Stimulated activated memory B cell treated with anti-CD40 and anti-IgM and Interleukin-4, amounts not matched to agents 10 μg/mL and 1 μg/mL and 100 μg/mL, for 72 hours (primary cell): ENCODE data around the gene SCAF4.
"Not testable (repeated sequence)": the region's sequence is repeated elsewhere in the genome, so short reads cannot be mapped to it uniquely, and the experiment has no call there.

Experiments used
- ATAC-seq: fragments of 150-1000 bp; cut with Tn5 transposase; 2 replicates; pipeline ENCODE4 v1.10.0; 2021
- H3K27ac Mint-ChIP-seq: one replicate; pipeline ENCODE4 v1.8.0; 2022; ENCODE audit warnings: mild to moderate bottlenecking, mixed read lengths
- H3K27me3 Mint-ChIP-seq: one replicate; pipeline ENCODE4 v1.8.0; 2022; ENCODE audit warnings: mixed read lengths
- H3K36me3 Mint-ChIP-seq: one replicate; pipeline ENCODE4 v1.8.0; 2022; ENCODE audit warnings: mixed read lengths
- H3K4me1 Mint-ChIP-seq: one replicate; pipeline ENCODE4 v1.8.0; 2022; ENCODE audit warnings: mixed read lengths
- H3K4me3 Mint-ChIP-seq: one replicate; pipeline ENCODE4 v1.8.0; 2022; ENCODE audit warnings: mild to moderate bottlenecking, moderate library complexity, mixed read lengths
- H3K9me3 Mint-ChIP-seq: one replicate; pipeline ENCODE4 v1.8.0; 2022; ENCODE audit warnings: mixed read lengths

SCAF4 gene

GRCh38 chr21:31731857-31732596 lies at the start of gene SCAF4:
TSS of gene SCAF4 (minus strand) at chr21:31732118. CDS start at chr21:31731692, 426 bp downstream.
- peak; percentile 91 for ATAC-seq
- Mint-ChIP-seq H3K4me3 (peak within 1 kb of the TSS; percentile 83), H3K36me3 (no peaks in the 10 kb centered on the region), H3K27me3 (no peaks in the 10 kb centered on the region), H3K4me1 (peaks cover 7% of the 10 kb centered on the region), H3K9me3 (no peaks in the 10 kb centered on the region), H3K27ac (no peak within 1 kb of the TSS)

GRCh38 chr21:31780944-31781343 lies 49.0 kb upstream of the SCAF4 start:
- peaks cover 8% of the 10 kb centered on the region for H3K9me3 Mint-ChIP-seq
- no peak overlapping the region for H3K27ac Mint-ChIP-seq
- H3K4me3 Mint-ChIP-seq: no peak overlapping the region
- H3K36me3 Mint-ChIP-seq: no peaks in the 10 kb centered on the region
- no peaks in the 10 kb centered on the region for H3K27me3 Mint-ChIP-seq
- peaks cover 12% of the 10 kb centered on the region for H3K4me1 Mint-ChIP-seq
- no peak for ATAC-seq

- ATAC-seq: no peak
- Mint-ChIP-seq H3K4me3 (no peak overlapping the region), H3K27ac (peak overlapping the region; percentile 6)
Measured at GRCh38 chr21:31778546-31778945, 46.6 kb upstream of the SCAF4 start.

GRCh38 chr21:31777857-31778256 lies 45.9 kb upstream of the SCAF4 start:
- no peak overlapping the region for H3K4me3 Mint-ChIP-seq
- H3K36me3 Mint-ChIP-seq: no peaks in the 10 kb centered on the region
- H3K4me1 Mint-ChIP-seq: peaks cover 28% of the 10 kb centered on the region
- no peaks in the 10 kb centered on the region for H3K9me3 Mint-ChIP-seq
- no peaks in the 10 kb centered on the region for H3K27me3 Mint-ChIP-seq
- H3K27ac Mint-ChIP-seq: peak overlapping the region; percentile 6
- ATAC-seq: no peak

More at GRCh38 chr21:31778546-31778945, 46.6 kb upstream of the SCAF4 start:
- Mint-ChIP-seq H3K4me1 (peaks cover 21% of the 10 kb centered on the region), H3K9me3 (no peaks in the 10 kb centered on the region), H3K36me3 (no peaks in the 10 kb centered on the region), H3K27me3 (no peaks in the 10 kb centered on the region)

DNA sequence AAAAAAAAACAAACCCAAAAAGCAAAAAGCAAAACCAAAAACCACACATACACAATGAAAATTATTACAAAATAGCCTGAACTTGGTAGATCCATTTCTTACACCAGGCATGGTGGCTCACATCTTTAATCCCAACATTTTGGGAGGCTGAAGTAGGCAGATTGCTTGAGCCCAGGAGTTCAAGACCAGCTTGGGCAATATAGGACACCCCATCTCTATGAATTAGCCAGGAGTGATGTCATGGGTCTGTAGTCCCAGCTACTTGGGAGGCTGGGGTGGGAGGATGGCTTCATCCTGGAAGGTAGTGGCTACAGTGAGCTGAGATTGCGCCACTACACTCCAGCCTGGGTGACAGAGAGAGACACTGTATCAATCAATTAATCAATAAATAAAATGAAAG lies 42.1 kb upstream of the SCAF4 start:
- H3K4me3 Mint-ChIP-seq: no peak overlapping the region
- ATAC-seq: no peak
- peaks cover 27% of the 10 kb centered on the region for H3K4me1 Mint-ChIP-seq
- H3K36me3 Mint-ChIP-seq: no peaks in the 10 kb centered on the region
- H3K27ac Mint-ChIP-seq: peak overlapping the region; percentile 82
- H3K9me3 Mint-ChIP-seq: no peaks in the 10 kb centered on the region
- no peaks in the 10 kb centered on the region for H3K27me3 Mint-ChIP-seq

- Mint-ChIP-seq H3K4me1 (peaks cover 27% of the 10 kb centered on the region), H3K27ac (peak overlapping the region; percentile 82), H3K4me3 (peak overlapping the region; percentile 7), H3K9me3 (peaks cover 3% of the 10 kb centered on the region), H3K27me3 (no peaks in the 10 kb centered on the region), H3K36me3 (peaks cover 5% of the 10 kb centered on the region)
- peak; percentile 95 for ATAC-seq
Measured at GRCh38 chr21:31772674-31773555, 41.0 kb upstream of the SCAF4 start.

DNA sequence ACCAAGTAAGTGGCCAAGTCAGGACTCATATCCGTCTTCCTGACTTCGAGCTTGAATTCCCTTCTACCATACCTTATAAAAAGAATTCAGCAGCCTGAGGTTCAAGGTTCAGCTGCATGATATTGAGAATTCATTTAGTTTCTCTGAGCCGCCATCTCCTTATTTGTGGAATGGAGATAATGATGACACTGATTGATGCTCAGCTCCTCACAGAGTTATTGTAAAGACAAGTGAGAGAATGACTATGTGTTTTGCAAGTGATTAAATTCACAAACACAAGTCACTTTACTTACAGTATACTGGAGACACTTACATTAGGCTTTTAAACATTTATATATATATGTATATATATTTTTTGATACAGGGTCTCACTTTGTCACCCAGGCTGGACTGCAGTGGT lies 39.8 kb upstream of the SCAF4 start:
- no peak overlapping the region for H3K4me3 Mint-ChIP-seq
- no peak for ATAC-seq

GRCh38 chr21:31768710-31769109 lies 36.8 kb upstream of the SCAF4 start:
- ATAC-seq: no peak
- Mint-ChIP-seq H3K9me3 (peaks cover 8% of the 10 kb centered on the region), H3K4me3 (no peak overlapping the region), H3K27me3 (no peaks in the 10 kb centered on the region), H3K4me1 (peaks cover 13% of the 10 kb centered on the region), H3K27ac (peak overlapping the region; percentile 8), H3K36me3 (peaks cover 5% of the 10 kb centered on the region)

More for the DNA sequence above, 39.8 kb upstream of the SCAF4 start:
- Mint-ChIP-seq H3K27ac (peak overlapping the region; percentile 82), H3K4me1 (peaks cover 27% of the 10 kb centered on the region), H3K27me3 (no peaks in the 10 kb centered on the region), H3K36me3 (peaks cover 5% of the 10 kb centered on the region), H3K9me3 (peaks cover 3% of the 10 kb centered on the region)

DNA sequence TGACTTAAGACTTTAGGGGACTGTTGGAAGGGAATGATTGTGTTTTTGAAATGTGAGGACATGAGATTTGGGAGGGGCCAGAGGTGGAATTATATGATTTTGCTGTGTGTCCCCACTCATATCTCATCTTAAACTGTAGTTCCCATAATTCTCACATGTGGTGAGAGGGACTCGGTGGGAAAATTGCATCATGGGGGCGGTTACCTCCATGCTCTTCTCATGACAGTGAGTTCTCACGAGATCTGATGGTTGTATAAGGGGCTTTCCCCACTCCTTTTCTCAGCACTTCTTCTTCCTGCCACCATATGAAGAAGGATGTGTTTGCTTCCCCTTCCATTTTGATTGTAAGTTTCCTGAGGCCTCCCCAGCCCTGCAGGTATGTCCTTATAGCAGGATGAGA lies 35.0 kb upstream of the SCAF4 start:
- H3K27me3 Mint-ChIP-seq: no peaks in the 10 kb centered on the region
- no peak overlapping the region for H3K4me3 Mint-ChIP-seq
- peaks cover 8% of the 10 kb centered on the region for H3K9me3 Mint-ChIP-seq
- H3K36me3 Mint-ChIP-seq: peaks cover 5% of the 10 kb centered on the region
- H3K4me1 Mint-ChIP-seq: peaks cover 4% of the 10 kb centered on the region
- no peak for ATAC-seq
- no peak overlapping the region for H3K27ac Mint-ChIP-seq

DNA sequence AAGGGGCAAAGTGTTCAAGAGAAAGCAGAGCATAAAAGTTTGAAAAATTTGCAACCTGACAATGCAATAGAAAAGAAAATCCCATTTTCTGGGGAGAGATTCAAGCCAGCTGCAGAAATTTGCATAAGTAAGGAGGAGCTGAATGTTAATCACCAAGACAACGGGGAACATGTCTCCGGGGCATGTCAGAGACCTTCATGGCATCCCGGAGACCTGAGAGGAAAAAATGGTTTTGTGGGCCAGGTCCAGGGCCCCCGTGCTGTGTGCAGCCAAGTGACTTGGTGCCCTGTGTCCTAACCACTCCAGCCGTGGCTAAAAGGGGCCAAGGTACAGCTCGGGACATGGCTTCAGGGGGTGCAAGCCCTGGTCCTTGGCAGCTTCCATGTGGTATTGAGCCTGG lies 33.9 kb upstream of the SCAF4 start:
- not testable (repeated sequence) for H3K9me3 Mint-ChIP-seq, H3K4me1 Mint-ChIP-seq, H3K27ac Mint-ChIP-seq, ATAC-seq, H3K27me3 Mint-ChIP-seq, H3K36me3 Mint-ChIP-seq, H3K4me3 Mint-ChIP-seq

- Mint-ChIP-seq H3K27me3 (no peaks in the 10 kb centered on the region), H3K4me3 (no peak overlapping the region), H3K36me3 (no peaks in the 10 kb centered on the region), H3K27ac (no peak overlapping the region), H3K4me1 (peaks cover 4% of the 10 kb centered on the region), H3K9me3 (peaks cover 5% of the 10 kb centered on the region)
- no peak for ATAC-seq
Measured at GRCh38 chr21:31760931-31761330, 29.0 kb upstream of the SCAF4 start.

DNA sequence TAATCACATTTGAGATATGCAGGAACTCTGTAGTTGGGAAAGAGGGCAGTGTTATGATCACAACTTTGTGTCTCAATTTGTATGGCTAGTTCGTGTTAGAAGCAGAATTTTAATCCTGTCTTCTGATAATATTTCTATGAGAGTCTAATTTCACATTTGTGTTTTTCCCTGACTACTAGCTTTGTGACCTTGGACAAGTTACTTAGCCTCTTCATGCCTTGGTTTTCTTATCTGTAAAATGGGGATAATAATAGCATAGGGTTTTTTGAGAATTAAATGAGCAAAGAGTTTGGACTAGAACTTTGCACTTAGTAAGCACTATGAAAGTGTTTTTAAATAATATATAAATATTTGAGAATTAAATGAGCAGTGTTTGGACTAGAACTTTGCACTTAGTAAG lies 24.9 kb upstream of the SCAF4 start:
- no peaks in the 10 kb centered on the region for H3K4me1 Mint-ChIP-seq
- H3K4me3 Mint-ChIP-seq: no peak overlapping the region
- H3K27ac Mint-ChIP-seq: no peak overlapping the region
- no peaks in the 10 kb centered on the region for H3K9me3 Mint-ChIP-seq
- no peak for ATAC-seq
- no peaks in the 10 kb centered on the region for H3K36me3 Mint-ChIP-seq
- no peaks in the 10 kb centered on the region for H3K27me3 Mint-ChIP-seq

DNA sequence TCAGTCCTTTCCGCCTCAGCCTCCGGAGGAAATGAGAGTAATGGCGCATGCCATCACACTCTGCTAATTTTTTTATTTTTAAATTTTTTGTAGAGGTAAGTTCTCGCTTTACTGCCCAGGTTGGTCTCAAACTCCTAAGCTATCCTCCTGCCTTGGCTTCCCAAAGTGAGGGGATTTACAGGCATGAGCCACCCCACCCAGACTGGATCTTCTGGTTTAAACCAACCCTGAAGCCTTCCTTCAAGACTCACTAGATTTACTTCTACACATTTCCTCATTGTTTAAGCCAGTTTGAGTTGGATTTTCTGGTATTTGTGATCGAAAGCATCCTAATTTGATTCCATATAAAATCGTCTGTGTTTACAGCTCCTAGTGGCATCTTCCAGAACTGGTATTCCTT lies 23.1 kb upstream of the SCAF4 start:
- Mint-ChIP-seq H3K36me3 (no peaks in the 10 kb centered on the region), H3K4me1 (no peaks in the 10 kb centered on the region), H3K4me3 (no peak overlapping the region), H3K27ac (no peak overlapping the region), H3K27me3 (no peaks in the 10 kb centered on the region), H3K9me3 (no peaks in the 10 kb centered on the region)
- ATAC-seq: no peak

DNA sequence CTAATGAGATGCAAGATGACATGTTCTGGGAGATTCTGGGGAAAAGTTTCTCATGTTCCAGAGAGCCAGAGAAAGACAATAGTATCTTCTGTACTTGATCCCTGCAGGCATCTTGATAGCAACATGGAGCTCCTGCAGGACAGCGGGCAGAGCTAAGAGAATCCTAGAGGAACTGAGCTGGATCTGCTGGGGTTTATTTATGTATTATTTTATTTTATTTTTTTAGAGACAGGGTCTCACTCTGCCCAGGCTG lies 22.7 kb upstream of the SCAF4 start:
- no peak for ATAC-seq
- H3K36me3 Mint-ChIP-seq: no peaks in the 10 kb centered on the region
- H3K27ac Mint-ChIP-seq: no peak overlapping the region
- no peaks in the 10 kb centered on the region for H3K4me1 Mint-ChIP-seq
- H3K27me3 Mint-ChIP-seq: no peaks in the 10 kb centered on the region
- H3K9me3 Mint-ChIP-seq: no peaks in the 10 kb centered on the region
- no peak overlapping the region for H3K4me3 Mint-ChIP-seq

GRCh38 chr21:31753949-31754707 lies 22.2 kb upstream of the SCAF4 start:
- Mint-ChIP-seq H3K36me3 (peaks cover 4% of the 10 kb centered on the region), H3K27ac (no peak overlapping the region), H3K9me3 (no peaks in the 10 kb centered on the region), H3K4me3 (no peak overlapping the region), H3K27me3 (no peaks in the 10 kb centered on the region), H3K4me1 (peaks cover 4% of the 10 kb centered on the region)
- no peak for ATAC-seq
